ENCODE results near the gene ENO4. TPM values are rescaled to one million over a fixed set of nuclear protein-coding genes. Genes with fewer than 3 reads are reported as not detected.

Gene ENO4, protein sequence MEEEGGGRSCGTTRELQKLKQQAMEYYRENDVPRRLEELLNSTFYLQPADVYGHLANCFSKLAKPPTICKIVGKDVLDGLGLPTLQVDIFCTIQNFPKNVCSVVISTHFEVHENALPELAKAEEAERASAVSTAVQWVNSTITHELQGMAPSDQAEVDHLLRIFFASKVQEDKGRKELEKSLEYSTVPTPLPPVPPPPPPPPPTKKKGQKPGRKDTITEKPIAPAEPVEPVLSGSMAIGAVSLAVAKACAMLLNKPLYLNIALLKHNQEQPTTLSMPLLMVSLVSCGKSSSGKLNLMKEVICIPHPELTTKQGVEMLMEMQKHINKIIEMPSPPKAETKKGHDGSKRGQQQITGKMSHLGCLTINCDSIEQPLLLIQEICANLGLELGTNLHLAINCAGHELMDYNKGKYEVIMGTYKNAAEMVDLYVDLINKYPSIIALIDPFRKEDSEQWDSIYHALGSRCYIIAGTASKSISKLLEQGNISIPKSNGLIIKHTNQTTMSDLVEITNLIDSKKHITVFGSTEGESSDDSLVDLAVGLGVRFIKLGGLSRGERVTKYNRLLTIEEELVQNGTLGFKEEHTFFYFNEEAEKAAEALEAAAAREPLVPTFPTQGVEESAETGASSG
- not detected for total RNA-seq

- Histone ChIP-seq H3K4me3 (ENCODE audit: low read length) (peak within 1 kb of the TSS; percentile 24), H3K27me3 (ENCODE audit: insufficient read depth, low read length) (peaks cover 47% of the 10 kb centered on the region), H3K9me3 (ENCODE audit: low read depth, low read length) (no peaks in the 10 kb centered on the region), H3K4me1 (ENCODE audit: insufficient read depth, low read length) (no peaks in the 10 kb centered on the region)
These were observed at the start of gene ENO4 for GRCh38 chr10:116849248-116850057. ENO4 (plus strand) TSS chr10:116849499; CDS start chr10:116849567, 68 bp downstream.

DNA sequence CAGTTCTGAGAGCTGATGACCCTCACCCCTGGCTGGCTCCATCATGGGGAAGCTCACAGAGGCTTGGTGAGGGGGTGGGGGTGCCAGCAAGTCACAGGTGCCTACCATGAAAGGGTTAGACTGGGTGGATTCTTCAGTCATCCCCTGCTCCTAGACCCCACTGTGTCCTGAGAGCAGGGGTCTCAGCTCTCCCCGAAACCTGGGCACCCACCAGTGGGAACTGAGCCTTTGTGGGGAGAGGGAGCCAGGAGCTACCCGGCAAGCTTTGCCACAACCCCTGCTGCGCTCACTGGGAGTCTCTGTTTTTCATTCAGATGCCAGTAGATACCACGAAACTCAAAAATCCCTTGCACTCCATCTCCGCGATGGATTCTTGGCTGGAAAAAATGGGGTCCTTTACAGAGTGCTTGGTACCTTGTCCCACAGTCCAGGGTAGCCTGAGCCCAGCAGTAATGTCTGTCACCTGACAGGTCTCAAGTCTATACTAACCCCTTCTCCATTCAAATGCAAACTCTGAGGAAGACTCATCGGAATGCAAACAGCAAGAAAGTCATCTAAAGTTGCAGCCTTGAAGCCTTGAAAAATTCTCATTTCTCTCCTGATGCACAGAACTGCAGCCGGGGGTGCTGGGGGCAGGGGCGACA lies 48.9 kb upstream of the ENO4 start:
- H3K9me3 ChIP-seq (ENCODE audit: low read depth, low read length), result no peaks in the 10 kb centered on the region
- no peaks in the 10 kb centered on the region for H3K4me1 ChIP-seq (ENCODE audit: insufficient read depth, low read length)
- no peak overlapping the region for H3K4me3 ChIP-seq (ENCODE audit: low read length)
- no peaks in the 10 kb centered on the region for H3K27me3 ChIP-seq (ENCODE audit: insufficient read depth, low read length)

GRCh38 chr10:116801658-116802057 lies 47.6 kb upstream of the ENO4 start:
- Histone ChIP-seq H3K4me1 (ENCODE audit: insufficient read depth, low read length) (no peaks in the 10 kb centered on the region), H3K9me3 (ENCODE audit: low read depth, low read length) (no peaks in the 10 kb centered on the region), H3K4me3 (ENCODE audit: low read length) (no peak overlapping the region), H3K27me3 (ENCODE audit: insufficient read depth, low read length) (no peaks in the 10 kb centered on the region)

- Histone ChIP-seq H3K4me3 (ENCODE audit: low read length) (no peak overlapping the region), H3K27me3 (ENCODE audit: insufficient read depth, low read length) (no peaks in the 10 kb centered on the region), H3K9me3 (ENCODE audit: low read depth, low read length) (no peaks in the 10 kb centered on the region), H3K4me1 (ENCODE audit: insufficient read depth, low read length) (no peaks in the 10 kb centered on the region)
These were observed 46.8 kb upstream of the ENO4 start for GRCh38 chr10:116802474-116802873.

GRCh38 chr10:116802876-116803275 lies 46.4 kb upstream of the ENO4 start:
- H3K9me3 ChIP-seq (ENCODE audit: low read depth, low read length), result no peaks in the 10 kb centered on the region
- H3K4me1 ChIP-seq (ENCODE audit: insufficient read depth, low read length), result no peaks in the 10 kb centered on the region
- no peaks in the 10 kb centered on the region for H3K27me3 ChIP-seq (ENCODE audit: insufficient read depth, low read length)
- H3K4me3 ChIP-seq (ENCODE audit: low read length), result no peak overlapping the region

- no peaks in the 10 kb centered on the region for H3K9me3 ChIP-seq (ENCODE audit: low read depth, low read length)
- no peak overlapping the region for H3K4me3 ChIP-seq (ENCODE audit: low read length)
- no peaks in the 10 kb centered on the region for H3K4me1 ChIP-seq (ENCODE audit: insufficient read depth, low read length)
- H3K27me3 ChIP-seq (ENCODE audit: insufficient read depth, low read length), result no peaks in the 10 kb centered on the region
These were observed 45.6 kb upstream of the ENO4 start for GRCh38 chr10:116803451-116804249.

- H3K4me1 ChIP-seq (ENCODE audit: insufficient read depth, low read length), result no peaks in the 10 kb centered on the region
These were observed 40.6 kb upstream of the ENO4 start for GRCh38 chr10:116808706-116809105.

DNA sequence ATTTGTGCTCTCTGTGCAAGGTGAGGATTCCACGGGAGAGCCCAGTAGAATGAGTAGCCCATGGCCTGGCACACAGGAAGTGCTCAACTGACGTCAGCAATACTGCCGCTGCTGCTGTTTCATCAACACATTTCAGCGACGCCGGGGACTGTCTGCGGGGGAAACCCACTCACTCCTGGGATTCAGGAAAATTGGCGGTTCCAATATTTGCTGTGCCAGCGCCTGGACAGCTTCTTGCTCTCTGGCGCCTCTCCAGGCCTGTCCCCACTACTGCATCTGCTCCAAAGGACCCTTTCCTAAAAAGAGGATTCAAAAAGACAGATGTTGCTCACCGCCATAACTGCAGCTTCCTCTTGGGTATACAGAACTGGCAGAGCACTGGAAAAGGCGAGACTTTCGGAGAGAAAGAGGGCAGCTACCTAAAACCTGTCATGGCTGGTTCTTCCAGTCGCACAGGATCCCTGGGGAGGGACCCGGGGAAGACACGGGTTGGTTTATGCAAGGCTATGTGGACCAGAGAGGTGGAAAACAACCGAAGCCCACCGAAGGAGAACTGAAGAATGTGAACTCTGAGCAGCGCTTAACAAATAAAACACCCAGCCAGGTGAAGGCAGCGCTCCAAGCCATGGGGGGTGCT lies 39.7 kb upstream of the ENO4 start:
- no peaks in the 10 kb centered on the region for H3K4me1 ChIP-seq (ENCODE audit: insufficient read depth, low read length)

More at GRCh38 chr10:116808706-116809105, 40.6 kb upstream of the ENO4 start:
- Histone ChIP-seq H3K9me3 (ENCODE audit: low read depth, low read length) (no peaks in the 10 kb centered on the region), H3K27me3 (ENCODE audit: insufficient read depth, low read length) (no peaks in the 10 kb centered on the region), H3K4me3 (ENCODE audit: low read length) (no peak overlapping the region)

DNA sequence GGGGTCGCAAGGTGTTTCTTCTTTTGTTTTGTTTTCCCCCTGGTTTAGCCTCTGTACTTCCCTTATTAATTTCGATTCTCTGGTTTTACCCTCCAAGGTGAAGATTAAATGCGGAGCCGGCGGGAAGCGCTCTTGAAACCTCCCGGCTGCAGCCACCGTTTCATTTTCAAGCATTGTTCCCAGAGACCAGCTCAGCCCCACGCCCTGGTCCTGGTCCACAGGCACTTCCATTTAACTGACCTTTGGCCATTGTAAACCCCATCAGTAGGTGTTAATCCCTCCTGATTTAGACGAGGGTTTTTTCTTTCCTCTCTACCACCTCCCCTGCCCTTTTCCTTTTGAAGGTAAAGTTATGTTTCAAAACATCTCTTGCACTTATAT lies 39.2 kb upstream of the ENO4 start:
- H3K9me3 ChIP-seq (ENCODE audit: low read depth, low read length), result no peaks in the 10 kb centered on the region
- no peaks in the 10 kb centered on the region for H3K27me3 ChIP-seq (ENCODE audit: insufficient read depth, low read length)
- no peaks in the 10 kb centered on the region for H3K4me1 ChIP-seq (ENCODE audit: insufficient read depth, low read length)

More for the DNA sequence above, 39.7 kb upstream of the ENO4 start:
- Histone ChIP-seq H3K9me3 (ENCODE audit: low read depth, low read length) (no peaks in the 10 kb centered on the region), H3K4me3 (ENCODE audit: low read length) (no peak overlapping the region), H3K27me3 (ENCODE audit: insufficient read depth, low read length) (no peaks in the 10 kb centered on the region)

GRCh38 chr10:116810895-116811294 lies 38.4 kb upstream of the ENO4 start:
- Histone ChIP-seq H3K4me3 (ENCODE audit: low read length) (no peak overlapping the region), H3K9me3 (ENCODE audit: low read depth, low read length) (no peaks in the 10 kb centered on the region), H3K27me3 (ENCODE audit: insufficient read depth, low read length) (no peaks in the 10 kb centered on the region), H3K4me1 (ENCODE audit: insufficient read depth, low read length) (no peaks in the 10 kb centered on the region)

More for the DNA sequence above, 39.2 kb upstream of the ENO4 start:
- no peak overlapping the region for H3K4me3 ChIP-seq (ENCODE audit: low read length)

- Histone ChIP-seq H3K27me3 (ENCODE audit: insufficient read depth, low read length) (no peaks in the 10 kb centered on the region), H3K4me1 (ENCODE audit: insufficient read depth, low read length) (no peaks in the 10 kb centered on the region), H3K9me3 (ENCODE audit: low read depth, low read length) (no peaks in the 10 kb centered on the region), H3K4me3 (ENCODE audit: low read length) (no peak overlapping the region)
These were observed 37.6 kb upstream of the ENO4 start for GRCh38 chr10:116811691-116812090.

GRCh38 chr10:116815641-116816415 lies 33.5 kb upstream of the ENO4 start:
- Histone ChIP-seq H3K4me1 (ENCODE audit: insufficient read depth, low read length) (no peaks in the 10 kb centered on the region), H3K9me3 (ENCODE audit: low read depth, low read length) (no peaks in the 10 kb centered on the region), H3K27me3 (ENCODE audit: insufficient read depth, low read length) (no peaks in the 10 kb centered on the region), H3K4me3 (ENCODE audit: low read length) (no peak overlapping the region)

DNA sequence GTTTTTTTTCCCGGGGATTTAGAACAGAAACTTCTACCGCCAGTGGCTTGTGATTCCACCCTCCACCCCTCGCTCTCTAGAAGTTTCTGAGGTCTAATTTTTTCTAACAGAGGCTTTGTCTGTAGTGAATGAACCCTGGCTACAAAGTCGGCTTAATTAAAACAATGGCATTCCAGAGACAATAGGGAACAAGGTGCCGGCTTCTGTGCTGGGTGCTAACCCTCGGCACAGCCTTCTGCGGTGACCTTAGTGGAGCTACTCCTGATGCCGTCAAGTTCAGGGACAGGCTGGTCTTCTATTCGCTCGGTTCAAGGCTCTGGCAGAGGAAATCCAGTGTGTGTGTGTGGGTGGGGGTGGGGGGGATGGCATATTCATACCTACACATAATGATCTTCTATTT lies 32.1 kb upstream of the ENO4 start:
- H3K27me3 ChIP-seq (ENCODE audit: insufficient read depth, low read length), result no peaks in the 10 kb centered on the region
- no peak overlapping the region for H3K4me3 ChIP-seq (ENCODE audit: low read length)
- H3K9me3 ChIP-seq (ENCODE audit: low read depth, low read length), result no peaks in the 10 kb centered on the region
- no peaks in the 10 kb centered on the region for H3K4me1 ChIP-seq (ENCODE audit: insufficient read depth, low read length)

All from mononuclear cell (primary cell).